Activated naive CD8-positive, alpha-beta T cell (primary cell): ENCODE measurements around the gene DMTF1.
"Not testable (repeated sequence)": the region's sequence is repeated elsewhere in the genome, so short reads cannot be mapped to it uniquely, and the experiment has no call there.

ENCODE experiments used
- H3K27ac Mint-ChIP-seq: one replicate; pipeline ENCODE4 v1.8.0; 2021; ENCODE audit warnings: mixed read lengths
- H3K27me3 Mint-ChIP-seq: one replicate; pipeline ENCODE4 v1.8.0; 2021; ENCODE audit warnings: mixed read lengths
- H3K36me3 Mint-ChIP-seq: one replicate; pipeline ENCODE4 v1.8.0; 2021; ENCODE audit warnings: mixed read lengths
- H3K4me1 Mint-ChIP-seq: one replicate; pipeline ENCODE4 v1.8.0; 2021; ENCODE audit warnings: low read depth, mixed read lengths
- H3K4me3 Mint-ChIP-seq: one replicate; pipeline ENCODE4 v1.8.0; 2021; ENCODE audit warnings: mild to moderate bottlenecking, mixed read lengths
- H3K9me3 Mint-ChIP-seq: one replicate; pipeline ENCODE4 v1.8.0; 2021; ENCODE audit warnings: low read depth, mixed read lengths

Gene DMTF1

DNA sequence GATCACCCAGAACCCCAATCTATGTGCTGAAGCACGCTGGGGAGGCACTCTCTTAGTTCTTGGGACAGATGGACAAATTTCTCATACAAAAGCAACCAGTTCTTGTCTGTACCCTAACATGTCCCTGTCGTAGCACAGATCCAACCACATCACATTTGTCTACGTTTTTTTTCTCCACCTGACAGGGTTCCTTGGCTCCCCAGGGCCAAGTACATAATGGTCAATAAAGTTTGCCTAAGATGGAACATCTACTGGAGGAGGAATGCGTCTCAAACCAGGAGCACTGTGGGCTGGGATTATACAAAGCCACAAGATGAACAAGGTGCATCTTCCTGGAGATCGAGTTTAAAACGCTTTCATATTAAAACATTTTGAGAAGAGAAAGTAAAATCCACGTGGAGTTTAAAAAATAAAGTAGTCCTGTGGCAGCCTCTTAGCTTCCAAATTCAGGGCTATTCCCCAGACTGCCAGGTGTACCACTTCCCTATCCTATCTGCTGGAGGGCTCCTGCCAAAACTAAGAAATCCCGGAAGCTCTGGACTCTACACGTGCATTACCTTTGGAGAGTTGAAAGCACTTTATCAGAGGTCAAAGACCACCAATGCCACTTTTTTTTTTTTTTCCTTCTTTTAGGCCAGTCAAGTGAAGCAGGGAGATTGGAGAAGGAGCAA lies 65.9 kb downstream of the DMTF1 start:
- Mint-ChIP-seq H3K4me1 (peaks cover 60% of the 10 kb centered on the region), H3K4me3 (peak overlapping the region; percentile 97), H3K36me3 (peaks cover 8% of the 10 kb centered on the region), H3K9me3 (no peaks in the 10 kb centered on the region), H3K27me3 (no peaks in the 10 kb centered on the region), H3K27ac (peak overlapping the region; percentile 98)

GRCh38 chr7:87218796-87219544 lies 66.7 kb downstream of the DMTF1 start:
- peak overlapping the region; percentile 98 for H3K27ac Mint-ChIP-seq
- H3K27me3 Mint-ChIP-seq: no peaks in the 10 kb centered on the region
- no peaks in the 10 kb centered on the region for H3K9me3 Mint-ChIP-seq
- peak overlapping the region; percentile 97 for H3K4me3 Mint-ChIP-seq
- H3K4me1 Mint-ChIP-seq: peaks cover 51% of the 10 kb centered on the region
- peaks cover 5% of the 10 kb centered on the region for H3K36me3 Mint-ChIP-seq

DNA sequence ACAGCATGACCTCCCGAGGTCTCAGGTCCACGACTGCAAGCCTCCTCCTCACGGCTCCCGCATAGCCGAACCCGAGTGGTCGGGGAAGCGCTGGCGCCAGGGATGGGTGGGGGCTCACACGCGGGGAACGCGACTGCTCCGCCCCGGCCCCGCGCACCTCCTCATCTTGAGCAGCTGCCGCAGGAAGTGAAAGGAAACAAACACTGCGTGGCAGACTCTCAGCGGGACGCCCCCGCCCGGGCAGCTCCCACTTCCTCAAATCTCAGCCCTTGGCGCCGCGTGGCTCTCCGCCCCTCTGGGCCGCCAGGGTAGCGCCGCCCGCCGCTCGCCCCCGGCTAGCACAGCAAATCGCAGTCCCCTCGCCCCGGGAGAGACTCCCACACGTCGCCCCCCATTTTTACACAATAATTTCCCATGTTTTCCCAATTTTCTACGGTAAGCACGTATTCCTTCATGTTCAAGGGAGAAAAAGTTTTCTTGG lies 67.3 kb downstream of the DMTF1 start, which contains the start of gene TMEM243:
Gene TMEM243, minus strand, starts transcription at position 188 of the 481 bp plus-strand sequence. CDS start 229 bp downstream, outside the sequence.
- peak within 1 kb of the TSS; percentile 97 for H3K4me3 Mint-ChIP-seq
- peaks cover under 1% of the 10 kb centered on the region for H3K36me3 Mint-ChIP-seq
- peaks cover 45% of the 10 kb centered on the region for H3K4me1 Mint-ChIP-seq
- no peaks in the 10 kb centered on the region for H3K9me3 Mint-ChIP-seq
- no peaks in the 10 kb centered on the region for H3K27me3 Mint-ChIP-seq
- peak within 1 kb of the TSS; percentile 98 for H3K27ac Mint-ChIP-seq

- no peaks in the 10 kb centered on the region for H3K36me3 Mint-ChIP-seq
- no peaks in the 10 kb centered on the region for H3K27me3 Mint-ChIP-seq
- peaks cover 41% of the 10 kb centered on the region for H3K4me1 Mint-ChIP-seq
- peak overlapping the region; percentile 97 for H3K4me3 Mint-ChIP-seq
- H3K9me3 Mint-ChIP-seq: no peaks in the 10 kb centered on the region
- H3K27ac Mint-ChIP-seq: peak overlapping the region; percentile 98
These were observed 67.9 kb downstream of the DMTF1 start for GRCh38 chr7:87220026-87220733.

DNA sequence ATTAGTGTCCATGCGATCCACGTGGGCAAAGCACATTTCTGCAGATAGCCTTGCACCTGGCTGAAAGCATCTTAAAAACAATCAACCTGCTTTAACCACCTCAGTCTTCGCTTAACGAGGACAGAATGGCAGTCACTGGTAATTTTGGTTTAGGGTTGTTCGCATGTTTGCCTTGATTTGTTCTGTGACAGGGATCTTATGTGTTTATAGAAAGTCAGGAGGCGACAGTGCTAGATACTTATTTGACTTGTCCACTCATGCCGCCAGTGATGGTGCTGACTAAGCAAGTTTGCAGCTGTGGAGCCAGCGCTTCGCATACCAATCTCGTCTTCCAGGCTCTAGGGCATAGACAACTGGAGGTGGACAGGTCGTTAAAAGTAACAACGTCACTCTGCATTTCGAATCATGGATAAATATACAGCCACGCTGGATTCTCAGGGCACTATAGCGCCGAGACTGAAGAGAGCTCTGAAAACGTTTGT lies 68.5 kb downstream of the DMTF1 start:
- Mint-ChIP-seq H3K27me3 (no peaks in the 10 kb centered on the region), H3K4me3 (peak overlapping the region; percentile 97), H3K4me1 (peaks cover 38% of the 10 kb centered on the region), H3K27ac (peak overlapping the region; percentile 98), H3K36me3 (no peaks in the 10 kb centered on the region), H3K9me3 (no peaks in the 10 kb centered on the region)

DNA sequence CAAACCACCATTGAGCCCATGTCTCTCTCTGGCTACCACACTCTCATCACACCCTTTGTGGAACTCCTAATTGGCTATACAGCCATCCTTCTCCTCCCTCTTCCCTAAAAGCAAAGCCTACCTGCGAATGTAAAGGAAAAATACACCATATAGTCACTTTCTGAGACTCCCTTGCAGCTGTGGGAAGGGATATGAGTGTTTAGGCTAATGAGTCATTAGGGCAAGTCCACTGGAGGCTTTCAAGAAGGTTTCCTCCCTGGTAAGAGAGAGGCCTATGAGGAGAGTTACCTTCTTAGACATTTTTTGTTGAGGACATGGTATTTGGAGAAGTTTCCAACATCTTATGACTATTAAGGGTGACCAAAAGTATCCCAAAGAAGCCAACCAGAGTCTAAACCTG lies 71.4 kb downstream of the DMTF1 start:
- Mint-ChIP-seq H3K36me3 (no peaks in the 10 kb centered on the region), H3K27ac (no peak overlapping the region), H3K4me3 (no peak overlapping the region), H3K9me3 (no peaks in the 10 kb centered on the region), H3K4me1 (peaks cover 24% of the 10 kb centered on the region), H3K27me3 (no peaks in the 10 kb centered on the region)

DNA sequence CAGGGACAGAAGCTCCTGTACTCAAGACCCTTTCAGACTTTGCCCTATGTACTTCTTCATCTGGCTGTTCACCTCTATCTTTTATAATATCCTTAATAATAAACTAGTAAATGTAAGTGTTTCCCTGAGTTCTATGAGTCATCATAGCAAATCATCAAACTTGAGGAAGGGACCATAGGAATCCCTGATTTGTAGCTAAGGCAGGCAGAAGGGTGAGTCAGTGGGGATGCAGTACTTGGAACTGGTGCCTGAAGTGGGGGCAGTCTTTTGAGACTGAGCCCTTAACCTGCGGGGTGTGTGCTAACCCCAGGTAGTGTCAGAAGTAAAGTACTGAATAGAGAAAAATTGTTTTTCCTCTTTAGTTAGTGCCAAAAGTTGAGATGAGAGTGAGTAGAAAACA lies 73.4 kb downstream of the DMTF1 start:
- no peaks in the 10 kb centered on the region for H3K27me3 Mint-ChIP-seq
- H3K27ac Mint-ChIP-seq: no peak overlapping the region
- peaks cover 20% of the 10 kb centered on the region for H3K4me1 Mint-ChIP-seq
- H3K4me3 Mint-ChIP-seq: no peak overlapping the region
- H3K9me3 Mint-ChIP-seq: no peaks in the 10 kb centered on the region
- no peaks in the 10 kb centered on the region for H3K36me3 Mint-ChIP-seq

GRCh38 chr7:87226495-87226894 lies 74.2 kb downstream of the DMTF1 start:
- H3K4me3 Mint-ChIP-seq: no peak overlapping the region
- no peaks in the 10 kb centered on the region for H3K27me3 Mint-ChIP-seq
- H3K9me3 Mint-ChIP-seq: no peaks in the 10 kb centered on the region
- H3K36me3 Mint-ChIP-seq: no peaks in the 10 kb centered on the region
- no peak overlapping the region for H3K27ac Mint-ChIP-seq
- peaks cover 12% of the 10 kb centered on the region for H3K4me1 Mint-ChIP-seq

DNA sequence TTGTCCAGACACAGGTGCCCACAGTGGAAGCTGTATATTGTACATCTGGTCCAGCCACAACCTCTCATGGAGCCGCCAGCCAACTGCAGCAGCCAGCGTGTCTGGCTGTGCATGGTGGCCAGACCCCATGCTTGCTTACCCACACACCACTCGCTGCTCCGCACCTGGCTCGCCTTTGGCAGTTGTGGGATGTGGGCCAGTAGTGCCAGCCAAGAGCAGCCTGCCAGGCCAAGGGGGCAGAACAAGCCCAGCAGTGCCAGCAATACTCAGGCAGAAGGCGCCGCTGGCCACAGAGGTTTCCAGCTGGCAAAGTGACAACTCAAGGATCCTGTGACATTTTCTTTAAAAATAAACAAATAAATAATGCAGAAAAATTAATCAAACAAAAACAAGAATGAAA lies 79.0 kb downstream of the DMTF1 start:
- Mint-ChIP-seq H3K4me1 (peaks cover 5% of the 10 kb centered on the region), H3K4me3 (no peak overlapping the region), H3K27me3 (no peaks in the 10 kb centered on the region), H3K27ac (no peak overlapping the region), H3K9me3 (no peaks in the 10 kb centered on the region), H3K36me3 (no peaks in the 10 kb centered on the region)

GRCh38 chr7:87231711-87232110 lies 79.5 kb downstream of the DMTF1 start:
- Mint-ChIP-seq H3K4me1 (peaks cover under 1% of the 10 kb centered on the region), H3K4me3 (no peak overlapping the region), H3K27ac (no peak overlapping the region), H3K9me3 (no peaks in the 10 kb centered on the region), H3K36me3 (no peaks in the 10 kb centered on the region), H3K27me3 (no peaks in the 10 kb centered on the region)

- Mint-ChIP-seq H3K9me3 (no peaks in the 10 kb centered on the region), H3K27ac (no peak overlapping the region), H3K4me3 (no peak overlapping the region), H3K4me1 (no peaks in the 10 kb centered on the region), H3K27me3 (peaks cover 2% of the 10 kb centered on the region), H3K36me3 (no peaks in the 10 kb centered on the region)
These were observed 82.7 kb downstream of the DMTF1 start for GRCh38 chr7:87234949-87235348.

DNA sequence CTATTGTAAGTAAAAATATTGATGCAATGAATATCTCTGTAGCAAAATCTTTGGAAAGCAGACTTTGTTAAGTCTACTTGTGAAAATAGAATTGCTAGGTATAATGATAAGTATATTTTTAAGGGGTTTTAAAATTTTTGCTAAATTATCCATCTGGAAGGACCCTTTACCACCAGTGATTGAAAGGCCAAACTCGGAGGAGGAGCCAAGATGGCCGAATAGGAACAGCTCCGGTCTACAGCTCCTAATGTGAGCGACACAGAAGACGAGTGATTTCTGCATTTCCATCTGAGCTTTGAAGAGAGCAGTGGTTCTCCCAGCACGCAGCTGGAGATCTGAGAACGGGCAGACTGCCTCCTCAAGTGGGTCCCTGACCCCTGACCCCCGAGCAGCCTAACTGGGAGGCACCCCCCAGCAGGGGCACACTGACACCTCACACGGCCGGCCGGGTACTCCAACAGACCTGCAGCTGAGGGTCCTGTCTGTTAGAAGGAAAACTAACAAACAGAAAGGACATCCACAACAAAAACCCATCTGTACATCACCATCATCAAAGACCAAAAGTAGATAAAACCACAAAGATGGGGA lies 86.3 kb downstream of the DMTF1 start:
- not testable (repeated sequence) for H3K4me3 Mint-ChIP-seq, H3K36me3 Mint-ChIP-seq, H3K9me3 Mint-ChIP-seq, H3K4me1 Mint-ChIP-seq, H3K27ac Mint-ChIP-seq, H3K27me3 Mint-ChIP-seq

GRCh38 chr7:87245671-87246070 lies 93.4 kb downstream of the DMTF1 start:
- not testable (repeated sequence) for H3K4me3 Mint-ChIP-seq, H3K36me3 Mint-ChIP-seq, H3K4me1 Mint-ChIP-seq, H3K27ac Mint-ChIP-seq, H3K27me3 Mint-ChIP-seq
- H3K9me3 Mint-ChIP-seq: peaks cover 12% of the 10 kb centered on the region
